Keratinocyte (primary cell): ENCODE data around the gene PAIP2. TPM values are rescaled to one million over a fixed set of nuclear protein-coding genes. Genes with fewer than 3 reads are reported as not detected.

ENCODE experiments used
- DNase-seq: peaks from one replicate; pipeline ENCODE4 v3.0.0-alpha.2; 2011; ENCODE audit warnings: low read depth, missing footprints, low spot score
- FAIRE-seq: peaks from 2 replicates; lab custom pipeline; 2011; peaks lifted over from hg19 to GRCh38; lab: Jason Lieb, UNC
- H2AFZ ChIP-seq: 2 replicates; pipeline ENCODE4 v1.6.0; 2012; ENCODE audit warnings: low read length, control low read depth, inconsistent platforms; ENCODE audit not compliant: control insufficient read depth
- H3K27ac ChIP-seq: 2 replicates; pipeline ENCODE4 v1.5.1; 2011; ENCODE audit warnings: low read length; ENCODE audit not compliant: control insufficient read depth, insufficient read depth
- H3K27me3 ChIP-seq: 3 replicates; pipeline ENCODE4 v1.6.0; 2011; ENCODE audit warnings: low read length; ENCODE audit not compliant: control insufficient read depth, insufficient read depth; ENCODE audit errors: extremely low read depth
- H3K36me3 ChIP-seq, 2 experiments: 2 replicates in 1 of 2; 3 replicates in 1 of 2; pipeline ENCODE4 v1.5.1; 2011; ENCODE audit warnings: low read length in 2 of 2, mild to moderate bottlenecking in 1 of 2; ENCODE audit not compliant: control insufficient read depth in 2 of 2, insufficient read depth in 2 of 2; ENCODE audit errors: extremely low read depth in 1 of 2
- H3K4me1 ChIP-seq: 3 replicates; pipeline ENCODE4 v1.5.1; 2011; ENCODE audit warnings: low read length; ENCODE audit not compliant: control insufficient read depth, insufficient read depth; ENCODE audit errors: extremely low read depth
- H3K4me2 ChIP-seq: 3 replicates; pipeline ENCODE4 v1.6.0; 2011; ENCODE audit warnings: low read depth, low read length; ENCODE audit not compliant: control insufficient read depth, insufficient read depth; ENCODE audit errors: extremely low read depth
- H3K4me3 ChIP-seq, 3 experiments: fragments of 200-600 bp in 1 of 3; sonication (generic) in 1 of 3; 2 replicates in 2 of 3; 3 replicates in 1 of 3; pipeline ENCODE4 v1.5.1; 2011 to 2016; ENCODE audit warnings: low read length in 3 of 3, mild to moderate bottlenecking in 3 of 3, control low read depth in 2 of 3, inconsistent platforms in 1 of 3, low read depth in 1 of 3, mixed read lengths in 1 of 3, mixed run types in 1 of 3, moderate library complexity in 1 of 3; ENCODE audit not compliant: control insufficient read depth in 2 of 3, insufficient read depth in 2 of 3; ENCODE audit errors: extremely low read depth in 1 of 3
- H3K79me2 ChIP-seq: 2 replicates; pipeline ENCODE4 v1.6.0; 2012; ENCODE audit warnings: low read length; ENCODE audit not compliant: control insufficient read depth, insufficient read depth
- H3K9ac ChIP-seq: 3 replicates; pipeline ENCODE4 v1.6.0; 2011; ENCODE audit warnings: low read length; ENCODE audit not compliant: control insufficient read depth, insufficient read depth; ENCODE audit errors: extremely low read depth
- H3K9me1 ChIP-seq: 3 replicates; pipeline ENCODE4 v1.6.0; 2011; ENCODE audit warnings: low read length; ENCODE audit not compliant: control insufficient read depth, insufficient read depth; ENCODE audit errors: extremely low read depth
- H3K9me3 ChIP-seq: 2 replicates; pipeline ENCODE4 v1.5.1; 2012; ENCODE audit warnings: low read depth, low read length; ENCODE audit not compliant: control insufficient read depth
- H4K20me1 ChIP-seq: 3 replicates; pipeline ENCODE4 v1.6.0; 2011; ENCODE audit warnings: low read length; ENCODE audit not compliant: control insufficient read depth, insufficient read depth; ENCODE audit errors: extremely low read depth
- EZH2 ChIP-seq: IDR thresholded peaks from one replicate; pipeline ENCODE4 v1.6.1; 2012; ENCODE audit warnings: inconsistent platforms, mild to moderate bottlenecking, low read length, moderate library complexity
- dilution Hi-C: fragments of 300-500 bp; cut with MboI; formaldehyde crosslinking; loops from one replicate; pipeline ENCODE4 v1.7.0; 2020; ENCODE audit warnings: low sequenced_read_pairs; ENCODE audit not compliant: extremely low pct_ligation_motif_present
- polyA plus RNA-seq, 5 experiments: library from polyadenylated mRNA; depleted of rRNA in 3 of 5; stranded (reverse) in 3 of 5; stranded (forward) in 1 of 5; unstranded in 1 of 5; fragments of >200 nt; gene quantifications; 1 replicate in 1 of 5; 2 replicates in 3 of 5; 3 replicates in 1 of 5; pipeline versions ENCODE4 v1.2.1 to v1.2.3, GENCODE V29; 2011 to 2012; ENCODE audit warnings: missing spikeins in 2 of 5, low read depth in 1 of 5, low replicate concordance in 1 of 5
- TF ChIP-seq, protein P1 (sequence below), 3 experiments: IDR thresholded peaks in 1 of 3; conservative IDR thresholded peaks in 1 of 3; optimal IDR thresholded peaks in 1 of 3; 2 replicates in 2 of 3; 3 replicates in 1 of 3; pipeline versions ENCODE3 to v1.5.1; 2011; ENCODE audit warnings: low read length in 3 of 3, mild to moderate bottlenecking in 3 of 3, moderate library complexity in 2 of 3, control low read depth in 1 of 3, inconsistent platforms in 1 of 3; ENCODE audit not compliant: insufficient read depth in 2 of 3; ENCODE audit errors: extremely low read depth in 1 of 3

Gene PAIP2
- polyA plus RNA-seq, 1 donor (not counting 4 experiments of a cell fraction or from before 2014, with no cell fraction given) = 65.6 TPM

DNA sequence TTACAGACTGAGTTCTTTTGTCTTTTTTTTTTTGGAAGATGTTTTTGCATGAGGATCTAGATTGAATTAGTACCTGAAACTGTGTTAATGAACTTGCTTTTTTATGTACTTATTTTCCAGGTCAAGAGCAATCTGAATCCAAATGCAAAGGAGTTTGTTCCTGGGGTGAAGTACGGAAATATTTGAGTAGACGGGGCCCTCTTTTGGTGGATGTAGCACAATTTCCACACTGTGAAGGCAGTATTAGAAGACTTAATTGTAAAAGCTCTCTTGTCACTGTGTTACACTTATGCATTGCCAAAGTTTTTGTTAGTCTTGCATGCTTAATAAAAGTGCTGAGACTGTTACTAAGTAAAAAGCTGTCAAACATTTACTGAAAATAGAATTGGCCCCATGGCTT lies 27.0 kb downstream of the PAIP2 start:
- H2AFZ ChIP-seq = no peak overlapping the region
- H3K4me3 ChIP-seq = no peak overlapping the region
- no peaks in the 10 kb centered on the region for H3K9me1 ChIP-seq
- TF ChIP-seq, protein P1, sequence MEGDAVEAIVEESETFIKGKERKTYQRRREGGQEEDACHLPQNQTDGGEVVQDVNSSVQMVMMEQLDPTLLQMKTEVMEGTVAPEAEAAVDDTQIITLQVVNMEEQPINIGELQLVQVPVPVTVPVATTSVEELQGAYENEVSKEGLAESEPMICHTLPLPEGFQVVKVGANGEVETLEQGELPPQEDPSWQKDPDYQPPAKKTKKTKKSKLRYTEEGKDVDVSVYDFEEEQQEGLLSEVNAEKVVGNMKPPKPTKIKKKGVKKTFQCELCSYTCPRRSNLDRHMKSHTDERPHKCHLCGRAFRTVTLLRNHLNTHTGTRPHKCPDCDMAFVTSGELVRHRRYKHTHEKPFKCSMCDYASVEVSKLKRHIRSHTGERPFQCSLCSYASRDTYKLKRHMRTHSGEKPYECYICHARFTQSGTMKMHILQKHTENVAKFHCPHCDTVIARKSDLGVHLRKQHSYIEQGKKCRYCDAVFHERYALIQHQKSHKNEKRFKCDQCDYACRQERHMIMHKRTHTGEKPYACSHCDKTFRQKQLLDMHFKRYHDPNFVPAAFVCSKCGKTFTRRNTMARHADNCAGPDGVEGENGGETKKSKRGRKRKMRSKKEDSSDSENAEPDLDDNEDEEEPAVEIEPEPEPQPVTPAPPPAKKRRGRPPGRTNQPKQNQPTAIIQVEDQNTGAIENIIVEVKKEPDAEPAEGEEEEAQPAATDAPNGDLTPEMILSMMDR (optimal IDR thresholded peaks at IDR 0.05 in 1 of 3, IDR thresholded peaks at IDR 0.05 in 1 of 3, conservative IDR thresholded peaks at IDR 0.05 in 1 of 3; ENCODE audit: extremely low read depth in 1 of 3, insufficient read depth in 2 of 3, low read length in 3 of 3) = no peak
- no peak for TF ChIP-seq EZH2
- H3K27ac ChIP-seq = no peak overlapping the region
- no peaks in the 10 kb centered on the region for H4K20me1 ChIP-seq
- H3K9ac ChIP-seq = no peak overlapping the region
- no peaks in the 10 kb centered on the region for H3K27me3 ChIP-seq
- no peaks in the 10 kb centered on the region for H3K4me1 ChIP-seq
- DNase-seq = no peak
- H3K9me3 ChIP-seq = no peaks in the 10 kb centered on the region
- dilution Hi-C loops = no loop called here
- H3K4me2 ChIP-seq = no peak overlapping the region
- FAIRE-seq = no peak
- peaks cover 19 to 23% of the 10 kb centered on the region in 2 experiments for H3K36me3 ChIP-seq
- no peaks in the 10 kb centered on the region for H3K79me2 ChIP-seq

DNA sequence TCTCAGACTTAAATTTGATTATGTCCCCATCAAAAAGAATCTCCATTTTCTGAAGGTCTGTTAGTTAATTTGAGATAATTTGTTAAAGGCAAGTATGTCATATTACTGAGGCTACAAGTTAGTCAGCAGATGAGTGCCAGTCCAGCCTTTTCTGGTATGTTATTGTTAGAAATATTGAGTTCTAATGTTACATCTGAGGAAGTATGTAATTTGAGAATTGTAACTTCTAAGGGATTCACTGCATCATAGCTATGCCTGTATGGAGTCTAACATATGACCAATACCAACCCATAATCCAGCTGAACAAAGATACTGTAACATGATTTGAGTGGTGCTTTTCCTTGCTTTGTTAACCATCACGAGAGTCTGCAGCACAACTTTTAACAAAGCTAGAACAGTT lies 27.5 kb downstream of the PAIP2 start:
- DNase-seq = no peak
- Histone ChIP-seq H3K79me2 (no peaks in the 10 kb centered on the region), H3K36me3 (peaks cover 19 to 23% of the 10 kb centered on the region in 2 experiments), H3K4me2 (no peak overlapping the region), H4K20me1 (no peaks in the 10 kb centered on the region), H3K27ac (no peak overlapping the region), H3K9me1 (no peaks in the 10 kb centered on the region), H3K4me3 (no peak overlapping the region), H3K27me3 (no peaks in the 10 kb centered on the region), H3K9ac (no peak overlapping the region), H3K9me3 (no peaks in the 10 kb centered on the region), H3K4me1 (no peaks in the 10 kb centered on the region), H2AFZ (no peak overlapping the region)
- FAIRE-seq = no peak
- dilution Hi-C loops = no loop called here
- TF ChIP-seq, protein P1 (optimal IDR thresholded peaks at IDR 0.05 in 1 of 3, IDR thresholded peaks at IDR 0.05 in 1 of 3, conservative IDR thresholded peaks at IDR 0.05 in 1 of 3; ENCODE audit: extremely low read depth in 1 of 3, insufficient read depth in 2 of 3, low read length in 3 of 3) = no peak
